Mesothelial cell of epicardium (in vitro differentiated cells): ENCODE measurements around the gene TATDN2. TPM values are rescaled to one million over a fixed set of nuclear protein-coding genes. Genes with fewer than 3 reads are reported as not detected.

ENCODE experiments used
- DNase-seq, 2 experiments: peaks; one replicate each; pipeline ENCODE4 v3.0.0; 2021; ENCODE audit warnings: low spot score in 2 of 2; ENCODE audit not compliant: unreplicated experiment in 2 of 2
- H3K27ac Mint-ChIP-seq: 2 replicates; pipeline ENCODE4 v1.8.0; 2021; ENCODE audit warnings: mixed read lengths
- H3K27me3 Mint-ChIP-seq: 2 replicates; pipeline ENCODE4 v1.8.0; 2021; ENCODE audit warnings: low read depth, mixed read lengths
- H3K36me3 Mint-ChIP-seq: 2 replicates; pipeline ENCODE4 v1.8.0; 2021; ENCODE audit warnings: mixed read lengths
- H3K4me1 Mint-ChIP-seq: 2 replicates; pipeline ENCODE4 v1.8.0; 2021; ENCODE audit warnings: mixed read lengths
- H3K4me3 Mint-ChIP-seq: 2 replicates; pipeline ENCODE4 v1.8.0; 2021; ENCODE audit warnings: mild to moderate bottlenecking, moderate library complexity, mixed read lengths
- H3K9me3 Mint-ChIP-seq: 2 replicates; pipeline ENCODE4 v1.8.0; 2021; ENCODE audit warnings: mixed read lengths
- CTCF ChIP-seq: fragments of 200-600 bp; sonication (generic); IDR thresholded peaks from one replicate; pipeline ENCODE4 v1.5.0; 2021; ENCODE audit warnings: antibody characterized with exemption; ENCODE audit not compliant: unreplicated experiment
- total RNA-seq: library from RNA; stranded (reverse); gene quantifications from 3 replicates; pipeline ENCODE4 v1.2.1, GENCODE V29; 2021

The TATDN2 gene
- total RNA-seq, 1 donor from 2014 or later, result 40.6 TPM

GRCh38 chr3:10306156-10306555, 57.9 kb downstream of the TATDN2 start:
- no peak for DNase-seq
- no peak for TF ChIP-seq CTCF
- Mint-ChIP-seq H3K27me3 (no peaks in the 10 kb centered on the region), H3K27ac (no peak overlapping the region), H3K9me3 (no peaks in the 10 kb centered on the region), H3K4me1 (peaks cover 2% of the 10 kb centered on the region), H3K36me3 (peaks cover 56% of the 10 kb centered on the region), H3K4me3 (no peak overlapping the region)

- Mint-ChIP-seq H3K36me3 (peaks cover 41% of the 10 kb centered on the region), H3K27me3 (no peaks in the 10 kb centered on the region), H3K9me3 (no peaks in the 10 kb centered on the region), H3K27ac (no peak overlapping the region), H3K4me1 (peaks cover 2% of the 10 kb centered on the region), H3K4me3 (no peak overlapping the region)
- DNase-seq, result no peak
- TF ChIP-seq CTCF, result no peak
Observed at GRCh38 chr3:10308678-10309077, 60.4 kb downstream of the TATDN2 start.

GRCh38 chr3:10309736-10310135, 61.5 kb downstream of the TATDN2 start:
- H3K27ac Mint-ChIP-seq, result peak overlapping the region; percentile 31
- peaks cover 2% of the 10 kb centered on the region for H3K4me1 Mint-ChIP-seq
- H3K27me3 Mint-ChIP-seq, result no peaks in the 10 kb centered on the region
- no peak for TF ChIP-seq CTCF
- H3K36me3 Mint-ChIP-seq, result peaks cover 39% of the 10 kb centered on the region
- H3K4me3 Mint-ChIP-seq, result no peak overlapping the region
- no peak for DNase-seq
- no peaks in the 10 kb centered on the region for H3K9me3 Mint-ChIP-seq

- no peaks in the 10 kb centered on the region for H3K9me3 Mint-ChIP-seq
- H3K4me3 Mint-ChIP-seq, result no peak overlapping the region
- TF ChIP-seq CTCF, result no peak
- H3K27ac Mint-ChIP-seq, result no peak overlapping the region
- H3K27me3 Mint-ChIP-seq, result no peaks in the 10 kb centered on the region
- H3K36me3 Mint-ChIP-seq, result peaks cover 39% of the 10 kb centered on the region
- no peak for DNase-seq
- peaks cover 2% of the 10 kb centered on the region for H3K4me1 Mint-ChIP-seq
Observed at GRCh38 chr3:10310578-10310977, 62.3 kb downstream of the TATDN2 start.

- H3K27ac Mint-ChIP-seq, result no peak overlapping the region
- H3K4me1 Mint-ChIP-seq, result peaks cover 2% of the 10 kb centered on the region
- TF ChIP-seq CTCF, result no peak
- peaks cover 34% of the 10 kb centered on the region for H3K36me3 Mint-ChIP-seq
- no peaks in the 10 kb centered on the region for H3K9me3 Mint-ChIP-seq
- no peaks in the 10 kb centered on the region for H3K27me3 Mint-ChIP-seq
- no peak for DNase-seq
- no peak overlapping the region for H3K4me3 Mint-ChIP-seq
Observed at GRCh38 chr3:10311710-10312109, 63.5 kb downstream of the TATDN2 start.

- H3K27ac Mint-ChIP-seq, result no peak overlapping the region
- H3K4me1 Mint-ChIP-seq, result peaks cover 2% of the 10 kb centered on the region
- H3K4me3 Mint-ChIP-seq, result no peak overlapping the region
- no peak for TF ChIP-seq CTCF
- no peak for DNase-seq
- H3K27me3 Mint-ChIP-seq, result no peaks in the 10 kb centered on the region
- peaks cover 34% of the 10 kb centered on the region for H3K36me3 Mint-ChIP-seq
- no peaks in the 10 kb centered on the region for H3K9me3 Mint-ChIP-seq
Observed at GRCh38 chr3:10312391-10312790, 64.1 kb downstream of the TATDN2 start.
